GM23248 (cell line): Measurements from ENCODE around the gene SGTB. TPM values are rescaled to one million over a fixed set of nuclear protein-coding genes. Genes with fewer than 3 reads are reported as not detected.

Source experiments
- DNase-seq: peaks from one replicate; pipeline ENCODE4 v3.0.0-alpha.2; 2015
- H2AFZ ChIP-seq: fragments of 200-600 bp; sonication (generic); 2 replicates; pipeline ENCODE4 v1.6.1; 2016; ENCODE audit warnings: antibody characterized with exemption
- H3F3A ChIP-seq: fragments of 200-600 bp; sonication (generic); 2 replicates; pipeline ENCODE4 v1.6.1; 2016; ENCODE audit warnings: mild to moderate bottlenecking, antibody characterized with exemption, mixed run types; ENCODE audit not compliant: insufficient read depth
- H3K27ac ChIP-seq: fragments of 200-600 bp; sonication (generic); 2 replicates; pipeline ENCODE4 v1.5.1; 2016; ENCODE audit warnings: mild to moderate bottlenecking
- H3K27me3 ChIP-seq: fragments of 200-600 bp; sonication (generic); replicated peaks from 2 replicates; pipeline ENCODE4 v1.6.1; 2016; ENCODE audit warnings: mild to moderate bottlenecking; ENCODE audit not compliant: insufficient read depth
- H3K36me3 ChIP-seq: fragments of 200-600 bp; sonication (generic); 2 replicates; pipeline ENCODE4 v1.6.1; 2016; ENCODE audit warnings: low read depth, mild to moderate bottlenecking
- H3K4me1 ChIP-seq: fragments of 200-600 bp; sonication (generic); 2 replicates; pipeline ENCODE4 v1.6.1; 2016; ENCODE audit warnings: mild to moderate bottlenecking; ENCODE audit not compliant: insufficient read depth
- H3K4me2 ChIP-seq: fragments of 200-600 bp; sonication (generic); one replicate; pipeline ENCODE4 v1.6.1; 2016; ENCODE audit warnings: mild to moderate bottlenecking; ENCODE audit not compliant: unreplicated experiment
- H3K4me3 ChIP-seq: fragments of 200-600 bp; sonication (generic); 2 replicates; pipeline ENCODE4 v1.5.1; 2016; ENCODE audit warnings: mild to moderate bottlenecking
- H3K79me2 ChIP-seq: fragments of 200-600 bp; sonication (generic); 2 replicates; pipeline ENCODE4 v1.6.1; 2016; ENCODE audit warnings: mild to moderate bottlenecking; ENCODE audit not compliant: insufficient read depth
- H3K9ac ChIP-seq: fragments of 200-600 bp; sonication (generic); 2 replicates; pipeline ENCODE4 v1.6.1; 2016; ENCODE audit warnings: mild to moderate bottlenecking
- H3K9me2 ChIP-seq: fragments of 200-600 bp; sonication (generic); 2 replicates; pipeline ENCODE4 v1.6.1; 2016; ENCODE audit warnings: mixed run types, mild to moderate bottlenecking, moderate library complexity; ENCODE audit not compliant: insufficient read depth
- H3K9me3 ChIP-seq: fragments of 200-600 bp; sonication (generic); one replicate; pipeline ENCODE4 v1.6.1; 2017; ENCODE audit warnings: low read depth
- H4K20me1 ChIP-seq: fragments of 200-600 bp; sonication (generic); 2 replicates; pipeline ENCODE4 v1.6.0; 2016; ENCODE audit not compliant: insufficient read depth
- EZH2 ChIP-seq: fragments of 200-600 bp; sonication (generic); IDR thresholded peaks from 2 replicates; pipeline ENCODE4 v1.6.1; 2018; ENCODE audit warnings: antibody characterized with exemption, mild to moderate bottlenecking; ENCODE audit not compliant: insufficient read depth, poor library complexity, severe bottlenecking
- EZH2phosphoT487 ChIP-seq: fragments of 200-600 bp; sonication (generic); IDR thresholded peaks from 2 replicates; pipeline ENCODE4 v1.6.1; 2018; ENCODE audit warnings: antibody characterized with exemption, moderate library complexity, mild to moderate bottlenecking, low read depth; ENCODE audit not compliant: insufficient read depth
- WGBS, 2 experiments: methylation state at CpG; one replicate each; pipeline ENCODE4 v1.1.6; 2015 to 2017; ENCODE audit warnings: low lambda C conversion rate in 2 of 2, low coverage in 1 of 2; ENCODE audit errors: missing lambda C conversion rate in 2 of 2; 5-methylcytosine and 5-hydroxymethylcytosine counted together
- in situ Hi-C: fragments of 300-500 bp; cut with MboI; formaldehyde crosslinking; loops from 2 replicates; pipeline ENCODE4 v1.15.0; 2020
- polyA plus RNA-seq: library from polyadenylated mRNA; unstranded; fragments of >200 nt; fragmentation: Nextera tagmentation; extraction: Ambion mirVana; gene quantifications from 2 replicates; pipeline ENCODE4 v1.2.1, GENCODE V29; 2016
- total RNA-seq: library from RNA; depleted of rRNA; stranded (reverse); fragments of >200 nt; shearing (Covaris generic); gene quantifications from 2 replicates; pipeline ENCODE4 v1.2.3, GENCODE V29; 2014

The SGTB gene
- total and polyA plus RNA-seq, 2 experiments from 2014 or later: 16.3 to 39.9 TPM

- peaks cover 8% of the 10 kb centered on the region; the same call in 1 of the 2 replicates for H3K36me3 ChIP-seq
- peak; percentile 74 for DNase-seq
- in situ Hi-C loops: no loop called here
- no peak overlapping the region for H3K4me2 ChIP-seq
- no peaks in the 10 kb centered on the region for H3K27me3 ChIP-seq
- H3K4me3 ChIP-seq: no peak overlapping the region
- no peaks in the 10 kb centered on the region for H3K9me2 ChIP-seq
- no peak overlapping the region for H3K27ac ChIP-seq
- H2AFZ ChIP-seq: no peak overlapping the region
- H3K4me1 ChIP-seq: peaks cover 10% of the 10 kb centered on the region
- H3K9me3 ChIP-seq: no peaks in the 10 kb centered on the region
- H3K79me2 ChIP-seq: peaks cover 52% of the 10 kb centered on the region
- TF ChIP-seq EZH2phosphoT487: no peak
- TF ChIP-seq EZH2: no peak
- 56 to 57% methylated on average over 2 of the region's 2 CpGs for WGBS, 2 experiments
- H3F3A ChIP-seq: no peaks in the 10 kb centered on the region
- H3K9ac ChIP-seq: no peak overlapping the region
- no peaks in the 10 kb centered on the region for H4K20me1 ChIP-seq
Measured at GRCh38 chr5:65760504-65761275, 38.8 kb upstream of the SGTB start.

DNA sequence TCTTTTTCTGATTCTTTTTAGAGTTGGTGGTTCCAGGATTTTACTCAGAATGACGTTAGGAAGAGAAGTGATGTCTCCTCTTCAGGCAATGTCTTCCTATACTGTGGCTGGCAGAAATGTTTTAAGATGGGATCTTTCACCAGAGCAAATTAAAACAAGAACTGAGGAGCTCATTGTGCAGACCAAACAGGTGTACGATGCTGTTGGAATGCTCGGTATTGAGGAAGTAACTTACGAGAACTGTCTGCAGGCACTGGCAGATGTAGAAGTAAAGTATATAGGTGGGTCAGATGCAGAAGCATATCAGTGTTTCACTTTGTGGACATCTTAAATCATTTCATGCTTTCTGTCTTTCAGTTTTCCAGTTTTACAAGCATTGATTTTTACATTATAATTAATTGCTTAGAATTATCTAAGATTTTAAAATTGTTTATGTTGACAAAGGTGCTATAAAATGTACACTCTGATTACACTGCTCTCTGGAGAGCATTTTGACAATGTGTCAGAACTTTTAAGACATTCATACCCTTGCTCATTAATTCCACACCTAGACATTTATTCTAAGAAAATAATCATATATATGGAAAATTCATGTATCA, 36.7 kb upstream of the SGTB start:
- H2AFZ ChIP-seq: no peak overlapping the region
- in situ Hi-C loops: no loop called here
- H3K36me3 ChIP-seq: peaks cover 8% of the 10 kb centered on the region; the same call in 1 of the 2 replicates
- peaks cover 10% of the 10 kb centered on the region for H3K4me1 ChIP-seq
- H3F3A ChIP-seq: no peaks in the 10 kb centered on the region
- 97 to 99% methylated on average over 4 of the region's 4 CpGs for WGBS, 2 experiments
- no peak overlapping the region for H3K4me3 ChIP-seq
- no peaks in the 10 kb centered on the region for H3K9me3 ChIP-seq
- no peak for DNase-seq
- H3K27ac ChIP-seq: no peak overlapping the region
- TF ChIP-seq EZH2phosphoT487 (no peak), EZH2 (no peak)
- no peak overlapping the region for H3K4me2 ChIP-seq
- no peaks in the 10 kb centered on the region for H4K20me1 ChIP-seq
- no peaks in the 10 kb centered on the region for H3K9me2 ChIP-seq
- no peak overlapping the region for H3K9ac ChIP-seq
- no peaks in the 10 kb centered on the region for H3K27me3 ChIP-seq
- H3K79me2 ChIP-seq: peaks cover 67% of the 10 kb centered on the region

- no peaks in the 10 kb centered on the region for H3K36me3 ChIP-seq
- in situ Hi-C loops: no loop called here
- H3K27me3 ChIP-seq: no peaks in the 10 kb centered on the region
Measured at GRCh38 chr5:65753189-65753588, 31.3 kb upstream of the SGTB start.

GRCh38 chr5:65750938-65751337, 29.0 kb upstream of the SGTB start:
- WGBS, 2 experiments: 92 to 93% methylated on average over 2 of the region's 2 CpGs
- no peak overlapping the region for H3K27ac ChIP-seq
- no peak for DNase-seq
- no peaks in the 10 kb centered on the region for H3F3A ChIP-seq
- no peak for TF ChIP-seq EZH2phosphoT487
- no peak for TF ChIP-seq EZH2
- no peak overlapping the region for H3K4me3 ChIP-seq
- no peaks in the 10 kb centered on the region for H3K36me3 ChIP-seq
- no peak overlapping the region for H3K9ac ChIP-seq
- no peaks in the 10 kb centered on the region for H3K27me3 ChIP-seq
- H4K20me1 ChIP-seq: no peaks in the 10 kb centered on the region
- H3K9me2 ChIP-seq: no peaks in the 10 kb centered on the region
- peaks cover 97% of the 10 kb centered on the region for H3K79me2 ChIP-seq
- H3K9me3 ChIP-seq: no peaks in the 10 kb centered on the region
- in situ Hi-C loops: no loop called here
- H3K4me2 ChIP-seq: no peak overlapping the region
- H3K4me1 ChIP-seq: no peaks in the 10 kb centered on the region
- no peak overlapping the region for H2AFZ ChIP-seq

More at GRCh38 chr5:65753189-65753588, 31.3 kb upstream of the SGTB start:
- Histone ChIP-seq H3K4me2 (no peak overlapping the region), H3K4me3 (no peak overlapping the region), H2AFZ (no peak overlapping the region), H3F3A (no peaks in the 10 kb centered on the region), H3K27ac (no peak overlapping the region), H4K20me1 (no peaks in the 10 kb centered on the region), H3K79me2 (peaks cover 97% of the 10 kb centered on the region), H3K9me3 (no peaks in the 10 kb centered on the region), H3K4me1 (no peaks in the 10 kb centered on the region), H3K9me2 (no peaks in the 10 kb centered on the region), H3K9ac (no peak overlapping the region)
- TF ChIP-seq EZH2phosphoT487 (no peak), EZH2 (no peak)
- WGBS, 2 experiments: 89 to 93% methylated on average over 8 of the region's 8 CpGs
- DNase-seq: no peak
